K562 (cell line): ENCODE results near the gene MON2. TPM values are rescaled to one million over a fixed set of nuclear protein-coding genes. Genes with fewer than 3 reads are reported as not detected.

ENCODE experiments used
- BDP1 ChIP-seq: IDR thresholded peaks from 3 replicates; pipeline ENCODE4 v1.6.1; 2011; ENCODE audit not compliant: insufficient read length, insufficient read depth
- FOXP1 ChIP-seq: sonication (generic); formaldehyde crosslinking; IDR thresholded peaks from 2 replicates; pipeline ENCODE4 v1.8.0; 2022; ENCODE audit warnings: mild to moderate bottlenecking, missing genetic modification reagents
- IFI16 ChIP-seq: fragments of 250-450 bp; sonication (Bioruptor Pico); IDR thresholded peaks from 2 replicates; pipeline ENCODE4 v2.1.2; 2022; ENCODE audit warnings: mild to moderate bottlenecking, inconsistent platforms
- ZNF175 ChIP-seq: fragments of 200-800 bp; sonication (Bioruptor generic); IDR thresholded peaks from 2 replicates; pipeline ENCODE4 v1.6.1; 2016; ENCODE audit warnings: low read depth, mild to moderate bottlenecking, missing genetic modification characterization, missing compliant biosample characterization
- ZNF79 ChIP-seq: fragments of 250-450 bp; sonication (Bioruptor Pico); IDR thresholded peaks from 2 replicates; pipeline ENCODE4 v1.4.0; 2020; ENCODE audit warnings: low read depth, mild to moderate bottlenecking, moderate library complexity
- polyA plus RNA-seq, 8 experiments: library from polyadenylated mRNA; depleted of rRNA in 4 of 8; stranded (reverse) in 5 of 8; unstranded in 3 of 8; fragments of >200 nt; fragmentation: Nextera tagmentation in 2 of 8; fragmentation: Illumina TruSeq in 1 of 8; extraction: Ambion mirVana in 2 of 8; extraction: Trizol in 1 of 8; gene quantifications; 2 replicates each; pipeline versions ENCODE4 v1.2.1 to v1.2.3, GENCODE V29; 2011 to 2014; ENCODE audit warnings: inconsistent platforms in 1 of 8, missing spikeins in 1 of 8
- total RNA-seq, 7 experiments: library from RNA; depleted of rRNA in 6 of 7; stranded (reverse); fragments of >200 nt in 6 of 7; fragmentation: Illumina TruSeq in 2 of 7; extraction: Trizol in 2 of 7; gene quantifications; 2 replicates each; pipeline versions ENCODE4 v1.2.1 to v1.2.3, GENCODE V29; 2011 to 2021; ENCODE audit warnings: low replicate concordance in 1 of 7
- TF ChIP-seq, protein P1 (sequence below): fragments of 450-650 bp; formaldehyde crosslinking; IDR thresholded peaks from 2 replicates; pipeline ENCODE4 v1.4.0; 2020; ENCODE audit warnings: mild to moderate bottlenecking, moderate library complexity
- TF ChIP-seq, protein P2 (sequence below), 2 experiments: fragments of 450-650 bp; formaldehyde crosslinking in 1 of 2; IDR thresholded peaks; 2 replicates each; pipeline versions ENCODE4 v1.4.0 to v1.6.1; 2014 to 2020; ENCODE audit warnings: mild to moderate bottlenecking in 2 of 2, borderline replicate concordance in 1 of 2, low read depth in 1 of 2
- TF ChIP-seq, protein P3 (sequence below), 2 experiments: fragments of 450-650 bp in 1 of 2; IDR thresholded peaks; 2 replicates each; pipeline ENCODE4 v1.6.1; 2011 to 2017; ENCODE audit warnings: low read depth in 2 of 2, antibody characterized with exemption in 1 of 2, borderline replicate concordance in 1 of 2, low read length in 1 of 2, mild to moderate bottlenecking in 1 of 2, mixed read lengths in 1 of 2; ENCODE audit not compliant: control insufficient read depth in 1 of 2
- TF ChIP-seq, protein P4 (sequence below): fragments of 450-650 bp; IDR thresholded peaks from 2 replicates; pipeline ENCODE4 v1.6.1; 2016; ENCODE audit warnings: low read depth, mild to moderate bottlenecking, moderate library complexity
- TF ChIP-seq, protein P5 (sequence below): fragments of 450-650 bp; IDR thresholded peaks from 2 replicates; pipeline ENCODE4 v1.6.1; 2016

MON2 gene
- total and polyA plus RNA-seq, 9 of the 15 experiments (the other 6 are each of a cell fraction or from before 2014, with no cell fraction given): 3.6 to 31.6 (median 16.8) TPM

DNA sequence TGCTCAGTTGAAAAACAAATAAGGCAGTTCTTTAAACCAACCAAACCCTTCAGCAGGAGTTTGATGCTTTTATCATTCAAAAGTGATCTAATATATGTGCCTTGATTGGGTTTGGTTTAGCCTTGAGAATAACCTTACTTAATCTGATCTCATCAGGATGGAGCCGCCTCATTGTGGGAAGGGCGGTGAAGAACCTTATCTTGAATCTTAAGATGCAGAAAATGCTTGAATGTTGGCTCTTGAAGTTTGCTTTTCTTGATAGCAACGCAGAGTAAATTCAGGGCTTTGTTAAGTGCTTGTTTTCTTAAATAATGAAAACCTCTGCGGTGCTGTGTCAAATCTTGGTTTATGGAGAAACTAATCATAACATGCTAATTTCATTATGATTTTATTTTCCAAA, 138.2 kb downstream of the MON2 start (continued):
- TF ChIP-seq, protein P1, sequence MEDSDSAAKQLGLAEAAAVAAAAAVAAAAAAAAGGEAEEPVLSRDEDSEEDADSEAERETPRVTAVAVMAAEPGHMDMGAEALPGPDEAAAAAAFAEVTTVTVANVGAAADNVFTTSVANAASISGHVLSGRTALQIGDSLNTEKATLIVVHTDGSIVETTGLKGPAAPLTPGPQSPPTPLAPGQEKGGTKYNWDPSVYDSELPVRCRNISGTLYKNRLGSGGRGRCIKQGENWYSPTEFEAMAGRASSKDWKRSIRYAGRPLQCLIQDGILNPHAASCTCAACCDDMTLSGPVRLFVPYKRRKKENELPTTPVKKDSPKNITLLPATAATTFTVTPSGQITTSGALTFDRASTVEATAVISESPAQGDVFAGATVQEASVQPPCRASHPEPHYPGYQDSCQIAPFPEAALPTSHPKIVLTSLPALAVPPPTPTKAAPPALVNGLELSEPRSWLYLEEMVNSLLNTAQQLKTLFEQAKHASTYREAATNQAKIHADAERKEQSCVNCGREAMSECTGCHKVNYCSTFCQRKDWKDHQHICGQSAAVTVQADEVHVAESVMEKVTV: no peak
- TF ChIP-seq FOXP1 (CRISPR knock-in tag) (no peak), IFI16 (CRISPR knock-in tag) (no peak), BDP1 (no peak), ZNF175 (CRISPR knock-in tag) (no peak), ZNF79 (CRISPR knock-in tag) (no peak)
- TF ChIP-seq, protein P2, sequence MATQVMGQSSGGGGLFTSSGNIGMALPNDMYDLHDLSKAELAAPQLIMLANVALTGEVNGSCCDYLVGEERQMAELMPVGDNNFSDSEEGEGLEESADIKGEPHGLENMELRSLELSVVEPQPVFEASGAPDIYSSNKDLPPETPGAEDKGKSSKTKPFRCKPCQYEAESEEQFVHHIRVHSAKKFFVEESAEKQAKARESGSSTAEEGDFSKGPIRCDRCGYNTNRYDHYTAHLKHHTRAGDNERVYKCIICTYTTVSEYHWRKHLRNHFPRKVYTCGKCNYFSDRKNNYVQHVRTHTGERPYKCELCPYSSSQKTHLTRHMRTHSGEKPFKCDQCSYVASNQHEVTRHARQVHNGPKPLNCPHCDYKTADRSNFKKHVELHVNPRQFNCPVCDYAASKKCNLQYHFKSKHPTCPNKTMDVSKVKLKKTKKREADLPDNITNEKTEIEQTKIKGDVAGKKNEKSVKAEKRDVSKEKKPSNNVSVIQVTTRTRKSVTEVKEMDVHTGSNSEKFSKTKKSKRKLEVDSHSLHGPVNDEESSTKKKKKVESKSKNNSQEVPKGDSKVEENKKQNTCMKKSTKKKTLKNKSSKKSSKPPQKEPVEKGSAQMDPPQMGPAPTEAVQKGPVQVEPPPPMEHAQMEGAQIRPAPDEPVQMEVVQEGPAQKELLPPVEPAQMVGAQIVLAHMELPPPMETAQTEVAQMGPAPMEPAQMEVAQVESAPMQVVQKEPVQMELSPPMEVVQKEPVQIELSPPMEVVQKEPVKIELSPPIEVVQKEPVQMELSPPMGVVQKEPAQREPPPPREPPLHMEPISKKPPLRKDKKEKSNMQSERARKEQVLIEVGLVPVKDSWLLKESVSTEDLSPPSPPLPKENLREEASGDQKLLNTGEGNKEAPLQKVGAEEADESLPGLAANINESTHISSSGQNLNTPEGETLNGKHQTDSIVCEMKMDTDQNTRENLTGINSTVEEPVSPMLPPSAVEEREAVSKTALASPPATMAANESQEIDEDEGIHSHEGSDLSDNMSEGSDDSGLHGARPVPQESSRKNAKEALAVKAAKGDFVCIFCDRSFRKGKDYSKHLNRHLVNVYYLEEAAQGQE (IDR thresholded peaks at IDR 0.05; ENCODE audit: borderline replicate concordance): peak; percentile 40; the same call in 1 of the 2 replicates
- TF ChIP-seq, protein P2 (CRISPR knock-in tag; IDR thresholded peaks at IDR 0.05; ENCODE audit: low read depth): no peak
- TF ChIP-seq, protein P3, sequence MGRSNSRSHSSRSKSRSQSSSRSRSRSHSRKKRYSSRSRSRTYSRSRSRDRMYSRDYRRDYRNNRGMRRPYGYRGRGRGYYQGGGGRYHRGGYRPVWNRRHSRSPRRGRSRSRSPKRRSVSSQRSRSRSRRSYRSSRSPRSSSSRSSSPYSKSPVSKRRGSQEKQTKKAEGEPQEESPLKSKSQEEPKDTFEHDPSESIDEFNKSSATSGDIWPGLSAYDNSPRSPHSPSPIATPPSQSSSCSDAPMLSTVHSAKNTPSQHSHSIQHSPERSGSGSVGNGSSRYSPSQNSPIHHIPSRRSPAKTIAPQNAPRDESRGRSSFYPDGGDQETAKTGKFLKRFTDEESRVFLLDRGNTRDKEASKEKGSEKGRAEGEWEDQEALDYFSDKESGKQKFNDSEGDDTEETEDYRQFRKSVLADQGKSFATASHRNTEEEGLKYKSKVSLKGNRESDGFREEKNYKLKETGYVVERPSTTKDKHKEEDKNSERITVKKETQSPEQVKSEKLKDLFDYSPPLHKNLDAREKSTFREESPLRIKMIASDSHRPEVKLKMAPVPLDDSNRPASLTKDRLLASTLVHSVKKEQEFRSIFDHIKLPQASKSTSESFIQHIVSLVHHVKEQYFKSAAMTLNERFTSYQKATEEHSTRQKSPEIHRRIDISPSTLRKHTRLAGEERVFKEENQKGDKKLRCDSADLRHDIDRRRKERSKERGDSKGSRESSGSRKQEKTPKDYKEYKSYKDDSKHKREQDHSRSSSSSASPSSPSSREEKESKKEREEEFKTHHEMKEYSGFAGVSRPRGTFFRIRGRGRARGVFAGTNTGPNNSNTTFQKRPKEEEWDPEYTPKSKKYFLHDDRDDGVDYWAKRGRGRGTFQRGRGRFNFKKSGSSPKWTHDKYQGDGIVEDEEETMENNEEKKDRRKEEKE (IDR thresholded peaks at IDR 0.05; ENCODE audit: borderline replicate concordance in 1 of 2, control insufficient read depth in 1 of 2, low read depth in 2 of 2, low read length in 1 of 2): no peak
- TF ChIP-seq, protein P4, sequence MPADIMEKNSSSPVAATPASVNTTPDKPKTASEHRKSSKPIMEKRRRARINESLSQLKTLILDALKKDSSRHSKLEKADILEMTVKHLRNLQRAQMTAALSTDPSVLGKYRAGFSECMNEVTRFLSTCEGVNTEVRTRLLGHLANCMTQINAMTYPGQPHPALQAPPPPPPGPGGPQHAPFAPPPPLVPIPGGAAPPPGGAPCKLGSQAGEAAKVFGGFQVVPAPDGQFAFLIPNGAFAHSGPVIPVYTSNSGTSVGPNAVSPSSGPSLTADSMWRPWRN: no peak
- TF ChIP-seq, protein P5, sequence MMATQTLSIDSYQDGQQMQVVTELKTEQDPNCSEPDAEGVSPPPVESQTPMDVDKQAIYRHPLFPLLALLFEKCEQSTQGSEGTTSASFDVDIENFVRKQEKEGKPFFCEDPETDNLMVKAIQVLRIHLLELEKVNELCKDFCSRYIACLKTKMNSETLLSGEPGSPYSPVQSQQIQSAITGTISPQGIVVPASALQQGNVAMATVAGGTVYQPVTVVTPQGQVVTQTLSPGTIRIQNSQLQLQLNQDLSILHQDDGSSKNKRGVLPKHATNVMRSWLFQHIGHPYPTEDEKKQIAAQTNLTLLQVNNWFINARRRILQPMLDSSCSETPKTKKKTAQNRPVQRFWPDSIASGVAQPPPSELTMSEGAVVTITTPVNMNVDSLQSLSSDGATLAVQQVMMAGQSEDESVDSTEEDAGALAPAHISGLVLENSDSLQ: no peak
- TF ChIP-seq, all 486 proteins: peak for 9
